Mucosa of gallbladder (tissue), 1 donor: Measurements from ENCODE around the gene PDZD7. TPM values are rescaled to one million over a fixed set of nuclear protein-coding genes. Genes with fewer than 3 reads are reported as not detected.

Experiments
- DNase-seq: peaks from one replicate; pipeline ENCODE4 v3.0.0-alpha.2; 2020; ENCODE audit warnings: low spot score
- total RNA-seq: library from RNA; stranded (reverse); gene quantifications from one replicate; pipeline ENCODE4 v1.2.1, GENCODE V29; 2021
- donor health status: DM: no; HTN: no; CAD: no.

PDZD7 gene
- total RNA-seq, 1 donor from 2014 or later, result 5.3 TPM

- DNase-seq, result peak; percentile 85
Measured at GRCh38 chr10:101018600-101019439, 12.1 kb downstream of the PDZD7 start.

GRCh38 chr10:101018118-101018599 lies 12.8 kb downstream of the PDZD7 start:
- DNase-seq, result no peak

GRCh38 chr10:101016814-101017213 lies 14.1 kb downstream of the PDZD7 start:
- DNase-seq, result no peak

GRCh38 chr10:101015582-101015973 lies 15.4 kb downstream of the PDZD7 start:
- DNase-seq, result no peak

- no peak for DNase-seq
Measured at GRCh38 chr10:101014966-101015581, 15.9 kb downstream of the PDZD7 start.

- DNase-seq, result peak; percentile 87
Measured at GRCh38 chr10:101014230-101014884, 16.6 kb downstream of the PDZD7 start.

- no peak for DNase-seq
Measured at GRCh38 chr10:101013365-101013825, 17.5 kb downstream of the PDZD7 start.

- DNase-seq, result peak; percentile 93
Measured at GRCh38 chr10:101012525-101013364, 18.2 kb downstream of the PDZD7 start.

- no peak for DNase-seq
Measured at GRCh38 chr10:101011517-101012423, 19.2 kb downstream of the PDZD7 start.

- DNase-seq, result no peak
Measured at GRCh38 chr10:101010329-101010728, 20.6 kb downstream of the PDZD7 start.

- no peak for DNase-seq
Measured at GRCh38 chr10:101008823-101009423, 22.0 kb downstream of the PDZD7 start.

GRCh38 chr10:101007915-101008822 lies 22.8 kb downstream of the PDZD7 start:
- no peak for DNase-seq

- DNase-seq, result no peak
Measured at GRCh38 chr10:101007099-101007711, 23.7 kb downstream of the PDZD7 start.

GRCh38 chr10:101006593-101007098 lies 24.3 kb downstream of the PDZD7 start:
- no peak for DNase-seq

GRCh38 chr10:101005869-101006567 lies 24.9 kb downstream of the PDZD7 start:
- no peak for DNase-seq

- DNase-seq, result no peak
Measured at GRCh38 chr10:101005361-101005760, 25.6 kb downstream of the PDZD7 start.

- no peak for DNase-seq
Measured at GRCh38 chr10:101003639-101004206, 27.2 kb downstream of the PDZD7 start.
